CD4-positive, alpha-beta memory T cell (primary cell): ENCODE results near the gene TENT4A. TPM values are rescaled to one million over a fixed set of nuclear protein-coding genes. Genes with fewer than 3 reads are reported as not detected.

Source experiments
- CTCF ChIA-PET: fragments of 350-600 bp; sonication (Branson Sonifier 250); formaldehyde crosslinking; loops from one replicate; lab custom pipeline; 2021; ENCODE audit warnings: inconsistent platforms; ENCODE audit not compliant: partially characterized antibody; lab: Charles Lee
- POLR2A ChIA-PET: fragments of 350-600 bp; sonication (Branson Sonifier 250); formaldehyde crosslinking; loops from one replicate; lab custom pipeline; 2021; ENCODE audit not compliant: partially characterized antibody; lab: Charles Lee
- DNase-seq, 5 donors: peaks; one replicate each; pipeline versions ENCODE4 v3.0.0 to v3.0.0-alpha.2; 2020 to 2022; ENCODE audit warnings: mixed read lengths in 1 of 5
- H3K27ac ChIP-seq: one replicate; pipeline ENCODE4 v1.7.0; 2013; ENCODE audit warnings: low read depth, low read length
- H3K27me3 ChIP-seq: 2 replicates; pipeline ENCODE4 v1.7.0; 2013; ENCODE audit warnings: mild to moderate bottlenecking, low read length, moderate library complexity; ENCODE audit not compliant: insufficient read depth
- H3K36me3 ChIP-seq: 2 replicates; pipeline ENCODE4 v1.7.0; 2013; ENCODE audit warnings: mild to moderate bottlenecking, low read length, moderate library complexity; ENCODE audit not compliant: insufficient read depth
- H3K4me1 ChIP-seq: 2 replicates; pipeline ENCODE4 v1.7.0; 2013; ENCODE audit warnings: mild to moderate bottlenecking, low read length, moderate library complexity; ENCODE audit not compliant: insufficient read depth
- H3K4me3 ChIP-seq, 2 donors: one replicate each; pipeline ENCODE4 v1.7.0; 2013; ENCODE audit warnings: low read length in 2 of 2, mild to moderate bottlenecking in 1 of 2
- H3K9me3 ChIP-seq, 2 donors: one replicate each; pipeline ENCODE4 v1.7.0; 2013; ENCODE audit warnings: low read length in 2 of 2, control low read depth in 1 of 2; ENCODE audit not compliant: control insufficient read depth in 1 of 2
- H3K27ac Mint-ChIP-seq, 7 donors: one replicate each; pipeline ENCODE4 v1.8.0; 2020 to 2021; ENCODE audit warnings: mixed read lengths in 7 of 7, mild to moderate bottlenecking in 6 of 7, inconsistent platforms in 3 of 7, moderate library complexity in 3 of 7
- H3K27me3 Mint-ChIP-seq, 2 donors: one replicate each; pipeline ENCODE4 v1.8.0; 2020 to 2021; ENCODE audit warnings: mixed read lengths in 2 of 2
- H3K36me3 Mint-ChIP-seq, 2 donors: one replicate each; pipeline ENCODE4 v1.8.0; 2020 to 2021; ENCODE audit warnings: mixed read lengths in 2 of 2, inconsistent platforms in 1 of 2, mild to moderate bottlenecking in 1 of 2
- H3K4me1 Mint-ChIP-seq, 4 donors: one replicate each; pipeline ENCODE4 v1.8.0; 2020 to 2021; ENCODE audit warnings: mixed read lengths in 4 of 4, mild to moderate bottlenecking in 1 of 4
- H3K4me3 Mint-ChIP-seq, 8 donors: one replicate each; pipeline ENCODE4 v1.8.0; 2020 to 2021; ENCODE audit warnings: mixed read lengths in 8 of 8, mild to moderate bottlenecking in 7 of 8, moderate library complexity in 6 of 8, inconsistent platforms in 3 of 8
- H3K9me3 Mint-ChIP-seq, 8 donors: one replicate each; pipeline ENCODE4 v1.8.0; 2020 to 2021; ENCODE audit warnings: mixed read lengths in 8 of 8, mild to moderate bottlenecking in 5 of 8, inconsistent platforms in 3 of 8, moderate library complexity in 1 of 8
- intact Hi-C: fragments of 100-400 bp; cut with micrococcal nuclease; formaldehyde crosslinking; loops from one replicate; pipeline ENCODE4 v1.15.1; 2023
- polyA plus RNA-seq, 2 donors: library from polyadenylated mRNA; unstranded; fragments of 300-500 nt; fragmentation: Illumina TruSeq; gene quantifications; one replicate each; pipeline ENCODE4 v1.2.3, GENCODE V29; 2021
- total RNA-seq, 2 experiments: library from RNA; stranded (reverse); gene quantifications; one replicate each; pipeline ENCODE4 v1.2.3, GENCODE V29; 2021

TENT4A gene
- total and polyA plus RNA-seq, 4 experiments from 2014 or later = 0.55 to 49.1 (median 23.4) TPM

- H3K36me3 ChIP-seq = peaks cover 52% of the 10 kb centered on the region
- H3K9me3 ChIP-seq = no peaks in the 10 kb centered on the region
- H3K4me1 ChIP-seq = peaks cover 16% of the 10 kb centered on the region
- no peak overlapping the region for H3K27ac ChIP-seq
- ChIA-PET CTCF (interaction anchor here (1.3 kb wide), 1 partner anchor 107 kb away, joined by 3 read pairs; the partner anchor contains the start of gene NSUN2), POLR2A (interaction anchor here (0.7 to 1.3 kb wide), 2 partner anchors 107 to 144 kb away, joined by 3 read pairs; partner anchors contain the start of genes NSUN2 and SRD5A1)
- intact Hi-C loops = loop anchor here (10.0 kb wide), 1 partner anchor 365 kb away; the partner anchor contains the start of gene MED10
- H3K27me3 ChIP-seq = no peaks in the 10 kb centered on the region
- H3K36me3 Mint-ChIP-seq = peaks cover 30 to 60% of the 10 kb centered on the region in 2 donors
- H3K4me1 Mint-ChIP-seq = peaks cover 16 to 29% (median 19%) of the 10 kb centered on the region in 4 donors
- H3K27ac Mint-ChIP-seq = peak overlapping the region in 1 of 7 donors; percentile 59
- H3K27me3 Mint-ChIP-seq = no peaks in the 10 kb centered on the region
- no peak overlapping the region for H3K4me3 Mint-ChIP-seq
- H3K4me3 ChIP-seq = no peak overlapping the region
- no peaks in the 10 kb centered on the region for H3K9me3 Mint-ChIP-seq
- no peak for DNase-seq
Measured at GRCh38 chr5:6739603-6740002, 26.4 kb downstream of the TENT4A start.

- ChIA-PET CTCF (interaction anchor here (1.3 kb wide), 1 partner anchor 108 kb away, joined by 3 read pairs; the partner anchor contains the start of gene NSUN2), POLR2A (interaction anchor here (1.3 kb wide), 1 partner anchor 108 kb away, joined by 3 read pairs; the partner anchor contains the start of genes NSUN2 and SRD5A1)
- Histone ChIP-seq H3K27me3 (no peaks in the 10 kb centered on the region), H3K4me1 (peaks cover 7% of the 10 kb centered on the region), H3K4me3 (no peak overlapping the region), H3K27ac (no peak overlapping the region), H3K9me3 (no peaks in the 10 kb centered on the region), H3K36me3 (peaks cover 52% of the 10 kb centered on the region)
- Mint-ChIP-seq H3K27ac (peak overlapping the region in 2 of 7 donors; percentile 35 to 42), H3K9me3 (no peaks in the 10 kb centered on the region), H3K4me3 (no peak overlapping the region), H3K4me1 (peaks cover 8 to 21% (median 11%) of the 10 kb centered on the region in 4 donors), H3K36me3 (peaks cover 31 to 66% of the 10 kb centered on the region in 2 donors), H3K27me3 (no peaks in the 10 kb centered on the region)
- no peak for DNase-seq
- intact Hi-C loops = loop anchor here (10.0 kb wide), 1 partner anchor 366 kb away; the partner anchor contains the start of gene MED10
Measured at GRCh38 chr5:6740586-6741150, 27.4 kb downstream of the TENT4A start.

- H3K4me1 Mint-ChIP-seq = peaks cover 6 to 8% (median 7%) of the 10 kb centered on the region in 4 donors
- no peak overlapping the region for H3K27ac Mint-ChIP-seq
- POLR2A ChIA-PET = no interaction called here
- DNase-seq = no peak
- H3K4me3 Mint-ChIP-seq = no peak overlapping the region
- Histone ChIP-seq H3K4me1 (no peaks in the 10 kb centered on the region), H3K4me3 (no peak overlapping the region), H3K27ac (no peak overlapping the region), H3K36me3 (peaks cover 63% of the 10 kb centered on the region), H3K27me3 (no peaks in the 10 kb centered on the region), H3K9me3 (no peaks in the 10 kb centered on the region)
- peaks cover 32 to 68% of the 10 kb centered on the region in 2 donors for H3K36me3 Mint-ChIP-seq
- H3K9me3 Mint-ChIP-seq = no peaks in the 10 kb centered on the region
- H3K27me3 Mint-ChIP-seq = no peaks in the 10 kb centered on the region
- CTCF ChIA-PET = interaction anchor here (0.6 to 4.5 kb wide), 7 partner anchors 12 to 110 kb away, joined by 3 to 38 read pairs (median 3); partner anchors contain the start of gene NSUN2
- intact Hi-C loops = loop anchor here (10.0 kb wide), 1 partner anchor 367 kb away; the partner anchor contains the start of gene MED10
Measured at GRCh38 chr5:6742081-6742758, 29.0 kb downstream of the TENT4A start.

DNA sequence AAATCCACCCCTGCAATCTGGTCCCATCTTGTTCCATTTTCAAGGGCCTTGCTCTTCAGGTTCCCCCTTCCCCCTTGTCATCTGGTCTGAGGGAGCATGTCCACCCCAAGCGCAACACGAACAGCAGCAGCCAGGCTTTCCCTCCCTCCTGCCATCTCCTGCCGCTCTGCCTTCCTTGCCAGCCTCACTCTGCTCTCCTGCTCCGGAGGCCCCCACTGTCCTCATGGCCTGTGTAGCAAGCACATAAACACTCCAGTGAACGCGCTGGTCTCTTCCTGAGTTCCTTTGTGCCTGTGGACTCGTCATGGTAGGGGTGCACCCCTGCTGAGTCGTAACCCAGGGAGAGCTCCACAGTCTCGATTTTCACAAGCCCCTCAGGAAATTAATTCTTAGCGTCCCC lies 29.9 kb downstream of the TENT4A start:
- Histone ChIP-seq H3K27me3 (no peaks in the 10 kb centered on the region), H3K36me3 (peaks cover 66% of the 10 kb centered on the region), H3K4me3 (no peak overlapping the region), H3K4me1 (no peaks in the 10 kb centered on the region), H3K27ac (no peak overlapping the region), H3K9me3 (no peaks in the 10 kb centered on the region)
- no peak for DNase-seq
- intact Hi-C loops = loop anchor here (10.0 kb wide), 1 partner anchor 368 kb away; the partner anchor contains the start of gene MED10
- ChIA-PET POLR2A (interaction anchor here (1.0 to 2.9 kb wide), 2 partner anchors 25 to 110 kb away, joined by 5 to 11 read pairs; partner anchors contain the start of genes NSUN2 and SRD5A1), CTCF (interaction anchor here (0.7 to 4.5 kb wide), 6 partner anchors 13 to 119 kb away, joined by 3 to 38 read pairs (median 3); partner anchors contain the start of gene NSUN2)
- Mint-ChIP-seq H3K4me1 (peaks cover 3 to 7% (median 3%) of the 10 kb centered on the region in 4 donors), H3K36me3 (peaks cover 28 to 72% of the 10 kb centered on the region in 2 donors), H3K27me3 (no peaks in the 10 kb centered on the region), H3K4me3 (no peak overlapping the region), H3K9me3 (no peaks in the 10 kb centered on the region), H3K27ac (peak overlapping the region in 2 of 7 donors; percentile 5 to 29)

DNA sequence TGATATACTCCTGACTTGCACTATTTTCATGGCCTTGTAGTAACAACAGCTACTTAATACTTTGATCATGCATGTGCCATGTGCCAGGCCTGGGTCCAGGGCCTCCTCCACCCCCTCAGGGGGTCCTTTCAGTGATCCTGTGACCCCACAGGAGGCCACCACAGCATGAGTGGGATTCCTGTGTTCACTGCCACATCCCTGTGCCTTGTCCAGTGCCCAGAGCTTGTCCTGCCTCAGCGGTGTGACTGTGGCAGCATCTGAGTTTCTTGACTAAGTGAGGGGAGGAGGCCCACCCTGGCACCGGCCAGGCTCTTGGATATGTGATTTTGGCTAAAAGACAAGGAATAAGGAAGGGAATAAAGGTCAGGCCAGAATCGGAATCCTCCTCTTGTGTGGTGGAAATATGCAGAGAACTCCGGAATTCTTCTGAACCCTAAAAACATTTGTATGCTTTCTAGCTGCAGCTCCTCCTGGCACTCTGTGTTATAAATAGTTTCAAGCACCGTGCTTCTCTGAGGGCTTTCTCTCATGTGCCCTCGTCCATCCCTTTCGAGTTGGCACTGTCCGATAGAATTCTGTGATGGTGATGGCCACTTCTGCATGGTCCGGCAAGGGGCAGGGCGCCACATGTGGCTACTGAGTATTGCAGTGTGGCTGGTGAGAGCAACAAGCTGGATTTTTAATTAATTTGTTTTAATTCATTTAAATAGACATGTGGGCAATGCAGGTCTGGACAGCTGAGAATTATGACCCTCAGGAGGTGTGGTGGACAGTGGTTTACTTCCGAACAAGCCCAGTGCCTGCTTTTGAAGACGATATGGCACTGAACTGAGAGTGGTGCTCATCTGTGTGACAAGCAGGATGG lies 31.8 kb downstream of the TENT4A start:
- ChIA-PET CTCF (interaction anchor here (0.7 to 4.5 kb wide), 24 partner anchors 9 to 1251 kb away, joined by 3 to 38 read pairs (median 5); partner anchors contain the start of genes NSUN2, SRD5A1 and TENT4A), POLR2A (interaction anchor here (1.0 to 2.9 kb wide), 5 partner anchors 15 to 368 kb away, joined by 3 to 11 read pairs (median 5); partner anchors contain the start of genes NSUN2 and SRD5A1)
- Histone ChIP-seq H3K4me1 (no peaks in the 10 kb centered on the region), H3K9me3 (no peaks in the 10 kb centered on the region), H3K27ac (no peak overlapping the region), H3K27me3 (no peaks in the 10 kb centered on the region), H3K36me3 (peaks cover 62% of the 10 kb centered on the region), H3K4me3 (no peak overlapping the region)
- intact Hi-C loops = loop anchor here (1.0 to 10.0 kb wide), 6 partner anchors 29 to 1603 kb away; partner anchors contain the start of genes ADAMTS16, MED10, NSUN2 and SRD5A1
- Mint-ChIP-seq H3K27me3 (no peaks in the 10 kb centered on the region), H3K9me3 (no peaks in the 10 kb centered on the region), H3K4me1 (peaks cover 3 to 15% (median 5%) of the 10 kb centered on the region in 4 donors), H3K36me3 (peaks cover 31 to 70% of the 10 kb centered on the region in 2 donors), H3K4me3 (no peak overlapping the region), H3K27ac (peak overlapping the region in 5 of 7 donors; percentile 13 to 66 (median 25))
- no peak for DNase-seq

- Histone ChIP-seq H3K27ac (no peak overlapping the region), H3K27me3 (no peaks in the 10 kb centered on the region), H3K36me3 (peaks cover 62% of the 10 kb centered on the region), H3K4me1 (no peaks in the 10 kb centered on the region), H3K4me3 (no peak overlapping the region), H3K9me3 (no peaks in the 10 kb centered on the region)
- Mint-ChIP-seq H3K27ac (peak overlapping the region in 2 of 7 donors; percentile 48 to 62), H3K4me1 (peaks cover 3 to 15% (median 5%) of the 10 kb centered on the region in 4 donors), H3K36me3 (peaks cover 33 to 69% of the 10 kb centered on the region in 2 donors), H3K27me3 (no peaks in the 10 kb centered on the region), H3K4me3 (no peak overlapping the region), H3K9me3 (no peaks in the 10 kb centered on the region)
- peak in 4 of 5 donors; percentile 54 to 60 (median 59) for DNase-seq
- ChIA-PET CTCF (interaction anchor here (0.7 to 4.5 kb wide), 23 partner anchors 10 to 1251 kb away, joined by 3 to 38 read pairs (median 5); partner anchors contain the start of genes NSUN2 and SRD5A1), POLR2A (interaction anchor here (1.0 to 2.9 kb wide), 4 partner anchors 15 to 369 kb away, joined by 3 to 11 read pairs (median 8); partner anchors contain the start of genes NSUN2 and SRD5A1)
- intact Hi-C loops = loop anchor here (1.0 to 10.0 kb wide), 6 partner anchors 29 to 1603 kb away; partner anchors contain the start of genes ADAMTS16, MED10, NSUN2 and SRD5A1
Measured at GRCh38 chr5:6745706-6746222, 32.5 kb downstream of the TENT4A start.
